Liver (tissue), 3 donors: ENCODE measurements around the gene C3orf20.

Experiments used
- EGR1 ChIP-seq, 2 donors: IDR thresholded peaks; 2 replicates each; pipeline ENCODE4 v1.6.1; 2016 to 2018; ENCODE audit warnings: antibody characterized with exemption in 2 of 2, low read depth in 2 of 2
- FOXA1 ChIP-seq: IDR thresholded peaks from 2 replicates; pipeline ENCODE4 v1.6.1; 2016; ENCODE audit warnings: antibody characterized with exemption
- GABPA ChIP-seq, 2 donors: IDR thresholded peaks in 1 of 2; conservative IDR thresholded peaks in 1 of 2; 2 replicates each; pipeline ENCODE4 v1.6.1; 2016; ENCODE audit warnings: antibody characterized with exemption in 2 of 2, mild to moderate bottlenecking in 1 of 2, moderate library complexity in 1 of 2
- JUND ChIP-seq, 2 donors: IDR thresholded peaks; 2 replicates each; pipeline ENCODE4 v1.6.1; 2016; ENCODE audit warnings: antibody characterized with exemption in 2 of 2
- RAD21 ChIP-seq, 2 donors: IDR thresholded peaks; 2 replicates each; pipeline ENCODE4 v1.6.1; 2016; ENCODE audit warnings: antibody characterized with exemption in 2 of 2, mild to moderate bottlenecking in 2 of 2
- SP1 ChIP-seq: IDR thresholded peaks from 2 replicates; pipeline ENCODE4 v1.6.1; 2018; ENCODE audit warnings: antibody characterized with exemption, mild to moderate bottlenecking
- YY1 ChIP-seq: IDR thresholded peaks from 2 replicates; pipeline ENCODE4 v1.6.1; 2016; ENCODE audit warnings: antibody characterized with exemption, mild to moderate bottlenecking
- TF ChIP-seq, protein P1 (sequence below): fragments of 150-350 bp; IDR thresholded peaks from 2 replicates; pipeline ENCODE4 v1.5.1; 2017; ENCODE audit warnings: improper control_type of control experiment, low read depth, low read length; ENCODE audit not compliant: missing input control
- TF ChIP-seq, protein P2 (sequence below): IDR thresholded peaks from 2 replicates; pipeline ENCODE4 v1.6.1; 2016; ENCODE audit warnings: antibody characterized with exemption
- TF ChIP-seq, protein P3 (sequence below): IDR thresholded peaks from 2 replicates; pipeline ENCODE4 v1.6.1; 2016; ENCODE audit warnings: antibody characterized with exemption, mild to moderate bottlenecking
- donor health status: healthy.
- donor health status: healthy.

DNA sequence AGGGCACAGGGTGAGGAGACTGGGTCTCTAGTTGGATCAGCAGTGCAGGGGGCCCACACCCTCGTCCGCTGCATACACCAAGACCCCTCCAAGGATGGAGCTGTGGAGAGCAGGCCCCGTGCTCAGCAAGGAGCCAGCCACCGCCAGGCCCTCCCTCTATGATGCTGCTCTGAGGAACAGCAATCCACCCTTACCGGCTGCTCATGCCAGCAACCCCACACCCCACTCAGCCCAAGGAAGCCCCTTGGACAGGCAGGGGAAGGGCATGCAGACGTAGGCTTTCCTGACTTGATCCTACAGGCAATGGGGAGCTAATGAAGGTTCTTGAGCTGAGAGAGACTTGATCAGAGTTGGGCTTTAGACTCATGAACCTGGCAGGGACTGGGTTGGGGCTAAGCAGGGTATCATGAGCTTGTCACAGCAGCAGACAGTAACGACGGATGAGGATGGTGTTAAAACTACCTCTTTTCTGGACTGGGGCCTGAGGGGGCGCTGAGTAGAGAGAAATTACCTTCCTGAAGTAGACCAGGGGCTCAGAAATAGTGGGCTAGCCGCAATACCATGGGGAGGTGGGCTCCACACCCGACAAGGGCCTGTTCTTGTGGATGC, 93.3 kb downstream of the C3orf20 start:
- TF ChIP-seq, protein P1, sequence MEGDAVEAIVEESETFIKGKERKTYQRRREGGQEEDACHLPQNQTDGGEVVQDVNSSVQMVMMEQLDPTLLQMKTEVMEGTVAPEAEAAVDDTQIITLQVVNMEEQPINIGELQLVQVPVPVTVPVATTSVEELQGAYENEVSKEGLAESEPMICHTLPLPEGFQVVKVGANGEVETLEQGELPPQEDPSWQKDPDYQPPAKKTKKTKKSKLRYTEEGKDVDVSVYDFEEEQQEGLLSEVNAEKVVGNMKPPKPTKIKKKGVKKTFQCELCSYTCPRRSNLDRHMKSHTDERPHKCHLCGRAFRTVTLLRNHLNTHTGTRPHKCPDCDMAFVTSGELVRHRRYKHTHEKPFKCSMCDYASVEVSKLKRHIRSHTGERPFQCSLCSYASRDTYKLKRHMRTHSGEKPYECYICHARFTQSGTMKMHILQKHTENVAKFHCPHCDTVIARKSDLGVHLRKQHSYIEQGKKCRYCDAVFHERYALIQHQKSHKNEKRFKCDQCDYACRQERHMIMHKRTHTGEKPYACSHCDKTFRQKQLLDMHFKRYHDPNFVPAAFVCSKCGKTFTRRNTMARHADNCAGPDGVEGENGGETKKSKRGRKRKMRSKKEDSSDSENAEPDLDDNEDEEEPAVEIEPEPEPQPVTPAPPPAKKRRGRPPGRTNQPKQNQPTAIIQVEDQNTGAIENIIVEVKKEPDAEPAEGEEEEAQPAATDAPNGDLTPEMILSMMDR, result no peak
- no peak for TF ChIP-seq RAD21 (IDR thresholded peaks at IDR 0.05)
- TF ChIP-seq FOXA1, result no peak
- TF ChIP-seq, protein P2, sequence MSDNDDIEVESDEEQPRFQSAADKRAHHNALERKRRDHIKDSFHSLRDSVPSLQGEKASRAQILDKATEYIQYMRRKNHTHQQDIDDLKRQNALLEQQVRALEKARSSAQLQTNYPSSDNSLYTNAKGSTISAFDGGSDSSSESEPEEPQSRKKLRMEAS, result no peak
- TF ChIP-seq SP1, result no peak
- TF ChIP-seq YY1, result no peak
- TF ChIP-seq, protein P3, sequence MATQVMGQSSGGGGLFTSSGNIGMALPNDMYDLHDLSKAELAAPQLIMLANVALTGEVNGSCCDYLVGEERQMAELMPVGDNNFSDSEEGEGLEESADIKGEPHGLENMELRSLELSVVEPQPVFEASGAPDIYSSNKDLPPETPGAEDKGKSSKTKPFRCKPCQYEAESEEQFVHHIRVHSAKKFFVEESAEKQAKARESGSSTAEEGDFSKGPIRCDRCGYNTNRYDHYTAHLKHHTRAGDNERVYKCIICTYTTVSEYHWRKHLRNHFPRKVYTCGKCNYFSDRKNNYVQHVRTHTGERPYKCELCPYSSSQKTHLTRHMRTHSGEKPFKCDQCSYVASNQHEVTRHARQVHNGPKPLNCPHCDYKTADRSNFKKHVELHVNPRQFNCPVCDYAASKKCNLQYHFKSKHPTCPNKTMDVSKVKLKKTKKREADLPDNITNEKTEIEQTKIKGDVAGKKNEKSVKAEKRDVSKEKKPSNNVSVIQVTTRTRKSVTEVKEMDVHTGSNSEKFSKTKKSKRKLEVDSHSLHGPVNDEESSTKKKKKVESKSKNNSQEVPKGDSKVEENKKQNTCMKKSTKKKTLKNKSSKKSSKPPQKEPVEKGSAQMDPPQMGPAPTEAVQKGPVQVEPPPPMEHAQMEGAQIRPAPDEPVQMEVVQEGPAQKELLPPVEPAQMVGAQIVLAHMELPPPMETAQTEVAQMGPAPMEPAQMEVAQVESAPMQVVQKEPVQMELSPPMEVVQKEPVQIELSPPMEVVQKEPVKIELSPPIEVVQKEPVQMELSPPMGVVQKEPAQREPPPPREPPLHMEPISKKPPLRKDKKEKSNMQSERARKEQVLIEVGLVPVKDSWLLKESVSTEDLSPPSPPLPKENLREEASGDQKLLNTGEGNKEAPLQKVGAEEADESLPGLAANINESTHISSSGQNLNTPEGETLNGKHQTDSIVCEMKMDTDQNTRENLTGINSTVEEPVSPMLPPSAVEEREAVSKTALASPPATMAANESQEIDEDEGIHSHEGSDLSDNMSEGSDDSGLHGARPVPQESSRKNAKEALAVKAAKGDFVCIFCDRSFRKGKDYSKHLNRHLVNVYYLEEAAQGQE, result no peak
- TF ChIP-seq GABPA (IDR thresholded peaks at IDR 0.05 in 1 of 2, conservative IDR thresholded peaks at IDR 0.05 in 1 of 2), result no peak
- no peak for TF ChIP-seq JUND (IDR thresholded peaks at IDR 0.05)
- no peak for TF ChIP-seq EGR1 (IDR thresholded peaks at IDR 0.05; ENCODE audit: low read depth in 2 of 2)
